Measurements from ENCODE around the gene GGACT.

- TF ChIP-seq, protein P1, sequence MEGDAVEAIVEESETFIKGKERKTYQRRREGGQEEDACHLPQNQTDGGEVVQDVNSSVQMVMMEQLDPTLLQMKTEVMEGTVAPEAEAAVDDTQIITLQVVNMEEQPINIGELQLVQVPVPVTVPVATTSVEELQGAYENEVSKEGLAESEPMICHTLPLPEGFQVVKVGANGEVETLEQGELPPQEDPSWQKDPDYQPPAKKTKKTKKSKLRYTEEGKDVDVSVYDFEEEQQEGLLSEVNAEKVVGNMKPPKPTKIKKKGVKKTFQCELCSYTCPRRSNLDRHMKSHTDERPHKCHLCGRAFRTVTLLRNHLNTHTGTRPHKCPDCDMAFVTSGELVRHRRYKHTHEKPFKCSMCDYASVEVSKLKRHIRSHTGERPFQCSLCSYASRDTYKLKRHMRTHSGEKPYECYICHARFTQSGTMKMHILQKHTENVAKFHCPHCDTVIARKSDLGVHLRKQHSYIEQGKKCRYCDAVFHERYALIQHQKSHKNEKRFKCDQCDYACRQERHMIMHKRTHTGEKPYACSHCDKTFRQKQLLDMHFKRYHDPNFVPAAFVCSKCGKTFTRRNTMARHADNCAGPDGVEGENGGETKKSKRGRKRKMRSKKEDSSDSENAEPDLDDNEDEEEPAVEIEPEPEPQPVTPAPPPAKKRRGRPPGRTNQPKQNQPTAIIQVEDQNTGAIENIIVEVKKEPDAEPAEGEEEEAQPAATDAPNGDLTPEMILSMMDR (IDR thresholded peaks at IDR 0.05) = no peak
- TF ChIP-seq ZFX (IDR thresholded peaks at IDR 0.05; ENCODE audit: borderline replicate concordance) = no peak
Measured at GRCh38 chr13:100536643-100537180, 51.9 kb downstream of the GGACT start.

All from 22Rv1 (cell line).